GM08714 (cell line): ENCODE data around the gene SPARC.
"Not testable (repeated sequence)": the region's sequence is repeated elsewhere in the genome, so short reads cannot be mapped to it uniquely, and the experiment has no call there.

Experiments used
- H3K4me3 ChIP-seq: fragments of 200-500 bp; sonication (Bioruptor generic); 2 replicates; pipeline ENCODE4 v1.5.1; 2014; ENCODE audit warnings: mild to moderate bottlenecking, low read length, inconsistent platforms
- ZNF274 ChIP-seq: IDR thresholded peaks from 2 replicates; pipeline ENCODE4 v1.6.1; 2012; ENCODE audit warnings: mild to moderate bottlenecking, low read depth, low read length

The SPARC gene, protein sequence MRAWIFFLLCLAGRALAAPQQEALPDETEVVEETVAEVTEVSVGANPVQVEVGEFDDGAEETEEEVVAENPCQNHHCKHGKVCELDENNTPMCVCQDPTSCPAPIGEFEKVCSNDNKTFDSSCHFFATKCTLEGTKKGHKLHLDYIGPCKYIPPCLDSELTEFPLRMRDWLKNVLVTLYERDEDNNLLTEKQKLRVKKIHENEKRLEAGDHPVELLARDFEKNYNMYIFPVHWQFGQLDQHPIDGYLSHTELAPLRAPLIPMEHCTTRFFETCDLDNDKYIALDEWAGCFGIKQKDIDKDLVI

DNA sequence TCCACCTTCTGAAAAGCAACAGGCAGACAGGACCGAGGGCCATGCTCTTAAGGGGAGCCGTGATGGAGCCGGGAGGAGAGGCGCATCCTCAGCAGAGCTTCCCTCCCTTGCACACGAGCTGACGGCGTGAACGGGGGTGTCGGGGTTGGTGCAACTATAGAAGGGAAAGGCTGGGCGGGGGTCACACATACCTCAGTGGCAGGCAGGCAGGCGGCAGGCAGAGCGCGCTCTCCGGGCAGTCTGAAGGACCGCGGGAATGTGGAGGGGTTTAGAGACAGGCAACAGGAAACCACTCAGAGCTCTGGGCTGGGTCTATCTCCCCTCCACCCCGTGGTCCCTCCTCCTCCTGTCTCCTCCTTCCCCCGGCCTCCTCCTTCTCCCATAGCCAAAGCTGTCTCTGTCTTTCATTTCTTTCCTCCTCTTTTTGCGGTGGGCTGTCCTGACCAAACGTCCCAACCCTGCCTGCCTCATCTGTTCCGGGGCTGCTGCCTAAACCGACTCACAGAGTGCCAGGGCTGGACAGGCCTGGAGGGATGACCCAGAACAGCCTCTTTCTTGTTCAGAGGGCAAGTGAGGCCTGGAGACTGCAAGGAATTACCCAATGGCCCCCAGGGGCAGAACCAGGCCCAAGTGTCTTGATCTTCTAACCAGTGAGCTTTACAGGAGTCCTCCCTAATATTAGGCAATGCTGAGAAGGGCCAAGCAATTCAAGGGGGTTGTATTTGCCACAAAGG, at the start of gene SPARC:
TSS of gene SPARC (minus strand) at position 242 of the 734 bp plus-strand sequence. CDS start 10,727 bp downstream, outside the sequence.
- TF ChIP-seq ZNF274, result no peak
- H3K4me3 ChIP-seq, result peak within 1 kb of the TSS; percentile 67; the same call in 1 of the 2 replicates

DNA sequence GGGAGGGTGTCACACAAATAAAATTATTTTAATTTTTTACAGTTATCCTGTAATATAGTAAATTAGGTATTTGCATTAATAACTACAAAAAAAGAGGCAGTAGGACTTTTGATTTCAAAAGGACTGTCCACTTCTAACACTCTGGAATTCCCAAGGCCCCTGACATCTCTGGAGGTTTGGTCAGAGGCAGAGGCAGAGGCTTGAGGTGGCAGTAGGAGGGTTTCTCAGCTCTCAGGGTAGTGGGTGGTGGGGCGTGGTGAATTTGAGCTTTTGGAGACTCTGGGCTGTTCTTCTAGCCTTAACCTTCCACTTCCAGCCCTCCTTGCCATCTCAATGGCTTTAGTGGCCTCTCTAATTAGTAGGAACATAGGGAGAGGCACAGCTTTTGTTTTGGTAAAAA, 48.9 kb upstream of the SPARC start:
- H3K4me3 ChIP-seq, result no peak overlapping the region
- TF ChIP-seq ZNF274, result no peak

DNA sequence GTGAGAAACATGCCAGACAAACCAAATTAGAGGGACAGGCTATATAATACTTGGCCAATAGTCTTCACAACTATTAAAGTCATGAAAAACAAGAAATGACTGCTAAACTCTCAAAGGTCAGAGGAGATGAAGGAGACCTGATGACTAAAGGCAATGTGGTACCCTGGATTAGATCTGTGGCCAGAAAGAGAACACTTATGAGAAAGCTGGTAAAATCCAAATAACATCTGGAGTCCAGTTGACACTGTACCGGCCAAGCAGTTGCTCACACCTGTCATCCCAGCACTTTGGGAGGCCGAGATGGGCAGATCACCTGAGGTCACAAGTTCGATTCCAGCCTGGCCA, 47.3 kb upstream of the SPARC start:
- H3K4me3 ChIP-seq, result no peak overlapping the region
- no peak for TF ChIP-seq ZNF274

DNA sequence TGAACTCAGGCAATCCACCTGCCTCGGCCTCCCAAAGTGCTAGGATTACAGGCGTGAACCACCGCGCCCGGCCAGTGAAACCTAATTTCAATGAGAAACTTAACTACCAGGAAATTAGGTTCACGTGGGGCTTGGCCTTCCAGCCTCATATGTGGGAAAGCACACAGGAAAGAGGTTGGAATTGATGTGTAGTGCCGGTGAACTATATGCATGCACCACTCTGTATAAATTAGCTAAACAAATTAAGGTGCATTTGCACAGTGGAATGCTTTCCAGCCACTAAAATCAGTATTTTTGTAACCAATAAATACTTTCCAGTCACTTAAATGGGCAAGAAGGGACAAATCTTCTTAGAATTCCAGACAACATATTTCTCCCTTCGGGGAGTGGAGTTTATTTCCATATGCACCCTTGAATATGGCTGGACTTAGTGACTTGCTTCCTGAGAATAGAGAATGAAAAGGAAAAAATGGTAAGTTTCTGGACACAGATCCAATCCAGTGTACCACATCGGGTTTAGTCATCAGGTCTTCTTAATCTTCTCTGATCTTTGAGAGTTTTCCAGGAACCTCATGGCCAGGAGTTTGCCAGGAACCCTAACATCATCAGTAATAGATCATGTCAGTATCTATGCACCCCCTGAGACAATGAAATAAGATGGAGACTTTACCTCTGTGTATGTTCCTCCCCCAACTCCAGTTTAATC, 46.8 kb upstream of the SPARC start:
- TF ChIP-seq ZNF274, result no peak
- no peak overlapping the region for H3K4me3 ChIP-seq

DNA sequence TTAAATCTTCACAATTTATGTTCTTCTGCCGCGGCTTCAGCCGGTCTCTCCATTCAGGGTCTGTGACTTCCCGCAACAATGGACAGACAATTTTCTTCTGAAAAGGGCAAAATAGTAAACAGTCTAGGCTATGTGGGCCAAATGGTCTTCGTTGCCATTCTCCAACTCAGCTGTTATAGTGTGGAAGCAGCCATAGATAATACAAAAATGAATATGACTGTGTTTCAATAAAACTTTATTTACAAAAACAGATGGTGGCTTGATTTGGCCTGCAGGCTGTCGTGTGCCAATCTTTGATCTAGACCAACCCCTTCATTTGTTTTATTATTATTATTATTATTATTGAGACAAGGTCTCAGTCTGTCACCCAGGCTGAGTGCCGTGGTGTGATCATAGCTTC, 43.7 kb upstream of the SPARC start:
- TF ChIP-seq ZNF274, result no peak

DNA sequence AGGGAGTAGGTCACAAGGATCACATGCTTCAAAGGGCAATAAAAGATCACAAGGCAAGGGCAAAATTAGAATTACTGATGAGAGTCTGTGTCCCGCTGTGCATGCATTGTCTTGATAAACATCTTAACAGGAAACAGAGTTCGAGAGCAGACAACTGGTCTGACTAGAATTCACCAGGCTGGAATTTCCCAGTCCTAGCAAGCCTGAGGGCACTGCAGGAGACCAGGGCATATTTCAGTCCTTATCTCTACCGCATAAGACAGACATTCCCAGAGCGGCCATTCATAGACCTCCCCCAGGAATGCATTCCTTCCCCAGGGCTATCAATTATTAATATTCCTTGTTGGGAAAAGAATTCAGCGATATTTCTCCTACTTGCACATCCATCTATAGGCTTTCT, 42.9 kb upstream of the SPARC start:
- not testable (repeated sequence) for H3K4me3 ChIP-seq

More for the DNA sequence above, 43.7 kb upstream of the SPARC start:
- H3K4me3 ChIP-seq, result no peak overlapping the region

DNA sequence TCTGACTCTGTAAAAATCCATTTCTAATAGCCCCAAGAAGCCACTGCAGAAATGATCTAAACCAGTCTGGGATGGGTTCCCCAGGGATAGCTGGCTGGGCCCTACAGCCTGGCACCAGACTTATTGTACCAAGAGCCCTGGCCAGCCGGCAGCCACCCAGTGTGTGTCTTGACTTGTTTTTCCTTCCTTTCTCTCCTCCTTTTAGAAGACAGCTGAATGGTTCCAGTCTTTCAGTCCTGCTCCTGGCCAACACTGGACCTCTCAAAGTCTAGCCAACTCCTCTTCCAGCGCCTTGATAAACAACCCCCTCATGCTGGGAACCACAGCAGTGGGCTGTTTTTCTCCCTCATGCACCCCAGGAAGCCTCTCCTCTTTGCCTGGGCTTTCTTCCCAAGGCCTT, 37.6 kb upstream of the SPARC start:
- TF ChIP-seq ZNF274, result no peak
- H3K4me3 ChIP-seq, result no peak overlapping the region

DNA sequence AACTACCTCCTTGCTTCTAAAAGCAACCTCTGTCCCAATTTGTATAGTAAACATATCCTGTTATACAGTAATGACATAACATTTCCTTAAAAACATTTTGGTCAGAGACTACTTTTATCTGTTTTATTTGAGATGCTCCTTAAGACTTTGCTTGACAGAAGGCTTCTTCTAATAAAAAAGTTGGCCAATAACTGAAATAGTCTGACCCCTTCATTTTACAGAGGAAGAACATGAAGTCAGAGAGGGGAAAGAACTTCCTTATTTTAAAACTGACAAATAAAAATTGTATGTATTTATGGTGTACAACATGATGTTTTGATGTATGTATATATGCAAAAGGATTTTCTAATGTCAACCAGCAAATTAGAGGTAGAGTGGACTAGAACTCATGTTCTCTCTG, 35.8 kb upstream of the SPARC start:
- H3K4me3 ChIP-seq, result no peak overlapping the region
- TF ChIP-seq ZNF274, result no peak

DNA sequence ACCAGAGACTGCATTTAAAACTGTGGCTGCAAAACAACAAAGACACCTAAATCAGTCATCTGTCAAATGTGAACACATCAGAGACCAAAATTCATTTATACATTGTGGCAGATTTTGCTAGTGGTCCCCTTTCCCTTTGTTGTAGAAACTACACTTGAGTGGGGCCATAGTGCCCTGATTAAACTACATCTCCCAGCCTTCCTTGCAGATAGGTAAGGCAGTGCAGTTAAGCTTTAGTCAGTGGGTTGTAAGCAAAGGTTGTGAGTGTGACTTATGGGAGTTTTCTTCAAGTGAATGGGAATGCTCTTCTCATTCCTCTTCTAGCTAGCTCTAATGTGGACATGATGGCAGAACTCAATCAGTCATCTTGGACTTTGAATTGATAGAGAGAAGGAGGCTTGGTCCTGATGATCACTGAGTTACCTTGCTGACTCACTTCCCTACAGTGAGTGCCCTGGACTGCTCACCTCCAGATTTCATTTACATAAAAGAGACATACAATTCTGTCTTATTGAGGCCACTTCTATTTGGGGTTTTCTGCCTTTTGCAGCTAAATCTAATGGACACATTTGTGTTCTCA, 35.2 kb upstream of the SPARC start:
- no peak overlapping the region for H3K4me3 ChIP-seq
- no peak for TF ChIP-seq ZNF274

DNA sequence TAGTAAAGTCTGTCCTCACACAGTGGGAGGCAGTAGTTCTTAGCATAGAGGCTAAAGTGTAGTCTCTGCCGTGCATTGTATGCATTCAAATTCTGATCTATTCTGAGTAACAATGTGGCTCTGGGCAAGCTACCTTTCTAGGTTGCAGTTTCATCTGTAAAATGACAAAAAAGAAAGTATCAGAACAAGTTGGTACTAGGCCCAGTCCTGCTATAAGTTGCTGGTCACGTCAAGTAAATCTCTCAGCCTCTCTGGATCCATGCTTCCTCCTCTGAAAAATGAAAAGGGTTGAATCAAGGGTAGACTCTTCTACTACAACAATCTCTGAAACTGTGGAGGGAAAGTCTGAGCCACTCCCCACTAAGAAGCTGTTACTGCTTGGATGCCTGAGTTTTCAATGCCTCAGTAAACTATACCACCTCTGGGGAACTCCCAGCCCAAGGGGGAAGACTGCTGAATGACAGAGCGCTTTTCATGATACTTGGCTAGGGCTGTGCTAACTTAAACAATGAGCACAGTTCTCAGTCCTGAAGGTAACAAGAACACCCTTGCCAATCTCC, 34.5 kb upstream of the SPARC start:
- TF ChIP-seq ZNF274, result no peak

DNA sequence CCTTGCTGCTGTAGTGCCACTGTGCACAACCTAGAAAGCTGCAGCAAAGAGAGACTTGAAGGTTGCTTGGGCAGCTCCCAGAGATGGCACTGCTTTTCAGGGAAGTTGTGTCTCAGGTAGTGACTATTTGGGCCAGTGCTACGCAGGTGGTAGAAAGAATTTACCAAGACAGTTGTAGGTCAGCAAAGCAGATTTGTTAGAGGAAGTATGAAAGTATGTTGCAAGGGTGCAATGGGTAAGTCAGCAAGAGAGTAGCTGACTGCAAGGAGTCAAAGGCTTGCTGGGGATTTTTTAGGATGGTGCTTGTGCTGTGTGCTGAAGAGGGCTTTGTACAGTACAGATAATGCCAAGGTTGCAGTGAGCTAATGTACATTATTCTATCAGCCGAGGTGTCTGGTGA, 33.5 kb upstream of the SPARC start:
- H3K4me3 ChIP-seq, result no peak overlapping the region; the same call in 1 of the 2 replicates
- TF ChIP-seq ZNF274, result no peak

More for the DNA sequence above, 34.5 kb upstream of the SPARC start:
- H3K4me3 ChIP-seq, result peak overlapping the region; percentile 28; the same call in 1 of the 2 replicates

DNA sequence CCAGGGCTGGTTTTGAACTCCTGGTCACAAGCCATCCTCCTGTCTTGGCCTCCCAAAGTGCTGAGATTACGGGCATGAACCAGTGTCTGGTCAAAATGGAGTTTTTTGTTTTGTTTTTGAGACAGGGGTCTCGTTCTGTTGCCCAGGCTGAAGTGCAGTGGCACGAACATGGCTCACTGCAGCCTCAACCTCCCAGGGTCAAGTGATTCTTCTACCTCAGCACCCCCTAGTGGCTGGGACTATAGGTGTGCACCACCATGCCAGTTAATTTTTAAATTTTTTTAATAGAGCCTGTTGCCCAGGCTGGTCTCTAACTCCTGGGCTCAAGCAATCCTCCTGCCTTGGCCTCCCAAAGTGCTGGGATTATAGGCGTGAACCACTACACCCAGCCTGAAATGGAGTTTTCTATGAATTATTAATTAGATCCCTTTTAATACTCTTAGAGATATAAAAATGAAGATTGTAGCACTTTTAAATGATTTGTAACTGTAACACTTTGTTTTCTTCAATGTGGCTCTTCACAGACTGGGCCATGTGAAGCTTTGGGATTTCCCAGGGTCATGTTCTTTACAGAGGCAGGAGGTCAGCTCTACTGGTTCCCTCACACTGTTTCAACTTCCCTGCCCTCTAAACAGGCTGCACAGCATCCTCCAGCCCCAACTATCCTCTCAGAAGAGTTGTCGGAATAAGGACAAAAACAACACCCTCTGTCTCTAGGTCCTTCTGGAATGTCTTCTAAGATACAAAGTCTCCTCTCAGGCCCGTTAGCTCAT, 32.7 kb upstream of the SPARC start:
- H3K4me3 ChIP-seq, result no peak overlapping the region
- TF ChIP-seq ZNF274, result no peak

DNA sequence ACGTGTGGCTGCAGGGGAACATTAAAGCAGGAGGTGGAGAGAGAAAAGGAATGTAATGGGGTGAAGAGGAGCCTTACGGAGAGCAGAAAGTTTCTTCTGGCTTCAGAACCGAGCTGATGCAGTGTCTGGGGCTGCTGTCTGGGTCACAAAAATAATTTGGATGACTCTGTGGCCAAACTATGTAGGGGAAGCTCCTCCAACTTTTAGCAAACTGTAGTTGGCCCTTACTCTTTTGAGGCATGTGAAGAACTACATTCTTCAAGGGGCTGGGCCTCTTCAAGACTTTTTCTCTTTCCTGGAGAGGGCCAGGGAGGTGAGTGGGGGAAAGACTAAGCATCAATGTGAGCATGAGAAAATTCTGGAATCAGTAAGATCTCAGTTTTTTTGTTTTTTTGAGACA, 31.9 kb upstream of the SPARC start:
- no peak overlapping the region for H3K4me3 ChIP-seq
- TF ChIP-seq ZNF274, result no peak
